ENCODE results near the gene RPS6KA2.

- TF ChIP-seq REST (IDR thresholded peaks at IDR 0.05; ENCODE audit: insufficient replicate concordance, low read depth) (no peak), CTCF (IDR thresholded peaks at IDR 0.05; ENCODE audit: insufficient read depth, low read length) (no peak), SPI1 (IDR thresholded peaks at IDR 0.05; ENCODE audit: borderline replicate concordance, low read depth) (no peak), GABPA (IDR thresholded peaks at IDR 0.05; ENCODE audit: low read depth) (no peak), POLR2AphosphoS5 (IDR thresholded peaks at IDR 0.05; ENCODE audit: low read depth) (no peak)
Observed at GRCh38 chr6:166629628-166630027, 2.6 kb upstream of the RPS6KA2 start.

Measured in HL-60 (cell line).